ENCODE data around the gene PPP1R2.

The PPP1R2 gene

GRCh38 chr3:195565716-195566115 lies 22.6 kb upstream of the PPP1R2 start:
- DNase-seq, result no peak

- DNase-seq, result no peak
Measured at GRCh38 chr3:195563317-195563716, 20.2 kb upstream of the PPP1R2 start.

- no peak for DNase-seq
Measured at GRCh38 chr3:195559723-195560409, 16.7 kb upstream of the PPP1R2 start.

- no peak for DNase-seq
Measured at GRCh38 chr3:195558602-195559001, 15.5 kb upstream of the PPP1R2 start.

GRCh38 chr3:195557322-195557721 lies 14.2 kb upstream of the PPP1R2 start:
- DNase-seq, result no peak

GRCh38 chr3:195556390-195556789 lies 13.3 kb upstream of the PPP1R2 start:
- no peak for DNase-seq

GRCh38 chr3:195555110-195555509 lies 12.0 kb upstream of the PPP1R2 start:
- no peak for DNase-seq

- no peak for DNase-seq
Measured at GRCh38 chr3:195554458-195554857, 11.3 kb upstream of the PPP1R2 start.

GRCh38 chr3:195553268-195553667 lies 10.1 kb upstream of the PPP1R2 start:
- no peak for DNase-seq

- DNase-seq, result no peak
Measured at GRCh38 chr3:195551381-195551978, 8.4 kb upstream of the PPP1R2 start.

- no peak for DNase-seq
Measured at GRCh38 chr3:195550723-195551122, 7.6 kb upstream of the PPP1R2 start.

GRCh38 chr3:195549931-195550519 lies 6.9 kb upstream of the PPP1R2 start:
- peak; percentile 85 for DNase-seq

GRCh38 chr3:195548987-195549386 lies 5.9 kb upstream of the PPP1R2 start:
- no peak for DNase-seq

GRCh38 chr3:195548501-195548900 lies 5.4 kb upstream of the PPP1R2 start:
- no peak for DNase-seq

- DNase-seq, result no peak
Measured at GRCh38 chr3:195548006-195548405, 4.9 kb upstream of the PPP1R2 start.

GRCh38 chr3:195546130-195546560 lies 3.0 kb upstream of the PPP1R2 start:
- DNase-seq, result no peak

- DNase-seq, result no peak
Measured at GRCh38 chr3:195544634-195545033, 1.5 kb upstream of the PPP1R2 start.

- DNase-seq, result no peak
Measured at GRCh38 chr3:195544230-195544536, 1.1 kb upstream of the PPP1R2 start.

- no peak for DNase-seq
Measured at GRCh38 chr3:195543500-195544229, 540 bp upstream of the PPP1R2 start.

GRCh38 chr3:195542316-195542697 lies 818 bp downstream of the PPP1R2 start:
- no peak for DNase-seq

- no peak for DNase-seq
Measured at GRCh38 chr3:195540511-195540910, 2.6 kb downstream of the PPP1R2 start.

- DNase-seq, result no peak
Measured at GRCh38 chr3:195540027-195540426, 3.1 kb downstream of the PPP1R2 start.

- DNase-seq, result no peak
Measured at GRCh38 chr3:195539479-195539878, 3.6 kb downstream of the PPP1R2 start.

- peak; percentile 35 for DNase-seq
Measured at GRCh38 chr3:195537995-195538394, 5.1 kb downstream of the PPP1R2 start.
